DOHH2 (cell line): Measurements from ENCODE around the gene ICAM5.

ENCODE experiments used
- H3F3A ChIP-seq: fragments of 200-600 bp; sonication (generic), shearing (Covaris generic); 2 replicates; pipeline ENCODE4 v1.6.0; 2016; ENCODE audit warnings: antibody characterized with exemption, mild to moderate bottlenecking; ENCODE audit not compliant: control insufficient read depth, insufficient read depth
- H3K27ac ChIP-seq: fragments of 200-600 bp; sonication (generic); 2 replicates; pipeline ENCODE4 v1.5.1; 2014; ENCODE audit warnings: low read depth, mild to moderate bottlenecking, low read length, moderate library complexity
- H3K27me3 ChIP-seq: fragments of 200-600 bp; sonication (generic); 2 replicates; pipeline ENCODE4 v1.6.1; 2014; ENCODE audit warnings: mild to moderate bottlenecking, low read length, mixed read lengths; ENCODE audit not compliant: control insufficient read depth
- H3K36me3 ChIP-seq: fragments of 200-600 bp; sonication (generic); 2 replicates; pipeline ENCODE4 v1.6.1; 2014; ENCODE audit warnings: mild to moderate bottlenecking, low read length, moderate library complexity, mixed read lengths; ENCODE audit not compliant: control insufficient read depth
- H3K4me1 ChIP-seq: fragments of 200-600 bp; sonication (generic); 2 replicates; pipeline ENCODE4 v1.6.1; 2014; ENCODE audit warnings: mild to moderate bottlenecking, low read length, mixed read lengths; ENCODE audit not compliant: control insufficient read depth
- H3K4me2 ChIP-seq: fragments of 200-600 bp; sonication (generic); 2 replicates; pipeline ENCODE4 v1.6.0; 2014; ENCODE audit warnings: mild to moderate bottlenecking, low read length, moderate library complexity
- H3K4me3 ChIP-seq: fragments of 200-600 bp; sonication (generic); 2 replicates; pipeline ENCODE4 v1.5.1; 2014; ENCODE audit warnings: mild to moderate bottlenecking, low read length, mixed read lengths
- H3K79me2 ChIP-seq: fragments of 200-600 bp; sonication (generic); 2 replicates; pipeline ENCODE4 v1.6.1; 2014; ENCODE audit warnings: mild to moderate bottlenecking, low read length, mixed read lengths; ENCODE audit not compliant: control insufficient read depth
- H3K9me2 ChIP-seq: fragments of 200-600 bp; sonication (generic); replicated peaks from 2 replicates; pipeline ENCODE4 v1.6.1; 2014; ENCODE audit warnings: mild to moderate bottlenecking, low read length, mixed read lengths; ENCODE audit not compliant: control insufficient read depth
- H3K9me3 ChIP-seq: fragments of 200-600 bp; sonication (generic); 2 replicates; pipeline ENCODE4 v1.6.1; 2014; ENCODE audit warnings: antibody characterized with exemption, low read length, mixed read lengths; ENCODE audit not compliant: control insufficient read depth, insufficient read depth
- H4K20me1 ChIP-seq: fragments of 200-600 bp; sonication (generic); 2 replicates; pipeline ENCODE4 v1.6.0; 2014; ENCODE audit warnings: low read depth, mild to moderate bottlenecking, antibody characterized with exemption, low read length, moderate library complexity; ENCODE audit not compliant: control insufficient read depth, insufficient read depth
- CTCF ChIP-seq: fragments of 200-600 bp; sonication (generic); IDR thresholded peaks from one replicate; pipeline ENCODE4 v1.5.1; 2014; ENCODE audit warnings: antibody characterized with exemption, mild to moderate bottlenecking, low read depth, low read length; ENCODE audit not compliant: poor library complexity, severe bottlenecking
- EZH2phosphoT487 ChIP-seq: fragments of 200-600 bp; sonication (generic); IDR thresholded peaks from 2 replicates; pipeline ENCODE4 v1.6.1; 2017; ENCODE audit warnings: borderline replicate concordance, mild to moderate bottlenecking, antibody characterized with exemption, low read length, moderate library complexity, mixed read lengths

The ICAM5 gene

GRCh38 chr19:10306327-10306726 is 16.6 kb downstream of the ICAM5 start:
- Histone ChIP-seq H3K4me3 (no peak overlapping the region), H3K4me1 (no peaks in the 10 kb centered on the region), H4K20me1 (no peaks in the 10 kb centered on the region), H3K4me2 (no peak overlapping the region), H3K27ac (no peak overlapping the region), H3F3A (no peaks in the 10 kb centered on the region), H3K36me3 (peaks cover 4% of the 10 kb centered on the region; the same call in 1 of the 2 replicates), H3K27me3 (no peaks in the 10 kb centered on the region), H3K9me2 (no peaks in the 10 kb centered on the region), H3K9me3 (no peaks in the 10 kb centered on the region), H3K79me2 (no peaks in the 10 kb centered on the region)
- TF ChIP-seq EZH2phosphoT487 (no peak), CTCF (no peak)

GRCh38 chr19:10309423-10309822 is 19.7 kb downstream of the ICAM5 start, which contains the start of gene ZGLP1:
Gene ZGLP1 (minus strand): TSS chr19:10309815.
- TF ChIP-seq CTCF, result no peak
- TF ChIP-seq EZH2phosphoT487, result no peak
- Histone ChIP-seq H3K9me2 (no peaks in the 10 kb centered on the region), H3K4me1 (no peaks in the 10 kb centered on the region), H3F3A (no peaks in the 10 kb centered on the region), H3K79me2 (no peaks in the 10 kb centered on the region), H3K4me3 (no peak within 1 kb of the TSS), H3K27me3 (no peaks in the 10 kb centered on the region), H3K9me3 (no peaks in the 10 kb centered on the region), H3K36me3 (peaks cover 9% of the 10 kb centered on the region), H4K20me1 (no peaks in the 10 kb centered on the region), H3K27ac (no peak within 1 kb of the TSS), H3K4me2 (no peak within 1 kb of the TSS)

GRCh38 chr19:10315335-10316214 is 25.8 kb downstream of the ICAM5 start, which contains the start of gene FDX2:
Gene FDX2 (minus strand): TSS chr19:10316015. CDS start chr19:10315996, 19 bp downstream.
- Histone ChIP-seq H3K27me3 (no peaks in the 10 kb centered on the region), H3K4me1 (peaks cover 14% of the 10 kb centered on the region), H3K9me3 (no peaks in the 10 kb centered on the region), H3K4me3 (peak within 1 kb of the TSS; percentile 87), H3K9me2 (no peaks in the 10 kb centered on the region), H4K20me1 (no peaks in the 10 kb centered on the region), H3K4me2 (peak within 1 kb of the TSS; percentile 92), H3K79me2 (peaks cover 10% of the 10 kb centered on the region), H3K27ac (no peak within 1 kb of the TSS), H3K36me3 (peaks cover 44% of the 10 kb centered on the region), H3F3A (peaks cover 10% of the 10 kb centered on the region)
- no peak for TF ChIP-seq EZH2phosphoT487
- TF ChIP-seq CTCF, result no peak
